ENCODE measurements around the gene IPO13. TPM values are rescaled to one million over a fixed set of nuclear protein-coding genes. Genes with fewer than 3 reads are reported as not detected.

The IPO13 gene
- total RNA-seq, 2 experiments from 2014 or later, result 16.2 to 16.5 TPM

DNA sequence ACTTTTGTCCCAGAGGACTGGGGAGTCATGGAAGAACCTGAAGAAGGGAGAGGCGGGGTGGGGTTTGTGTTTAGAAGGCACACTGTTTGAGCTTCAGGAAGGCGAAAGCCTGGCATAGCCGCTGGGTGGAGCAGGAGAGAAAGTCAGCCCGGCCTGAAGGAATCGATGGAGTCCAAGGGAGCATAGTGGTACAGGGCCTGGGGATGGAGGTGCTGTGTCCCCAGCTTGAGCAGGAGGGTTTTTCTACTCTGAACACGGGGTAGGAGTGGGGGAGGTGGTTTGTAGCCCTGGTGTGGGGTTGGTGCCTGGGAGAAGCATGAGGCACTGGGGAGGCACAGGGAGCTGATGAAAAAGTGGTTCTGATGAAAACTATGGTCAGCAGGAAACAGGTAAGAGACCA, 40.0 kb downstream of the IPO13 start:
- DNase-seq (no peak), ATAC-seq (no peak)
- CTCF ChIA-PET, result interaction anchor here (1.5 kb wide), 1 partner anchor 18 kb away, joined by 3 read pairs; no protein-coding TSS in a partner anchor
- Mint-ChIP-seq H3K27ac (no peak overlapping the region), H3K36me3 (ENCODE audit: low read depth) (peaks cover 13% of the 10 kb centered on the region), H3K27me3 (no peaks in the 10 kb centered on the region), H3K4me1 (ENCODE audit: low read depth) (peaks cover 8% of the 10 kb centered on the region), H3K4me3 (no peak overlapping the region), H3K9me3 (no peaks in the 10 kb centered on the region)
- TF ChIP-seq, protein P1, sequence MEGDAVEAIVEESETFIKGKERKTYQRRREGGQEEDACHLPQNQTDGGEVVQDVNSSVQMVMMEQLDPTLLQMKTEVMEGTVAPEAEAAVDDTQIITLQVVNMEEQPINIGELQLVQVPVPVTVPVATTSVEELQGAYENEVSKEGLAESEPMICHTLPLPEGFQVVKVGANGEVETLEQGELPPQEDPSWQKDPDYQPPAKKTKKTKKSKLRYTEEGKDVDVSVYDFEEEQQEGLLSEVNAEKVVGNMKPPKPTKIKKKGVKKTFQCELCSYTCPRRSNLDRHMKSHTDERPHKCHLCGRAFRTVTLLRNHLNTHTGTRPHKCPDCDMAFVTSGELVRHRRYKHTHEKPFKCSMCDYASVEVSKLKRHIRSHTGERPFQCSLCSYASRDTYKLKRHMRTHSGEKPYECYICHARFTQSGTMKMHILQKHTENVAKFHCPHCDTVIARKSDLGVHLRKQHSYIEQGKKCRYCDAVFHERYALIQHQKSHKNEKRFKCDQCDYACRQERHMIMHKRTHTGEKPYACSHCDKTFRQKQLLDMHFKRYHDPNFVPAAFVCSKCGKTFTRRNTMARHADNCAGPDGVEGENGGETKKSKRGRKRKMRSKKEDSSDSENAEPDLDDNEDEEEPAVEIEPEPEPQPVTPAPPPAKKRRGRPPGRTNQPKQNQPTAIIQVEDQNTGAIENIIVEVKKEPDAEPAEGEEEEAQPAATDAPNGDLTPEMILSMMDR (IDR thresholded peaks at IDR 0.05), result no peak
- intact Hi-C loops (cut with micrococcal nuclease), result no loop called here
- POLR2A ChIA-PET, result interaction anchor here (1.8 kb wide), 1 partner anchor 12 kb away, joined by 7 read pairs; the partner anchor contains the start of gene ATP6V0B

- Mint-ChIP-seq H3K9me3 (no peaks in the 10 kb centered on the region), H3K27ac (no peak overlapping the region), H3K36me3 (ENCODE audit: low read depth) (peaks cover 11% of the 10 kb centered on the region), H3K4me1 (ENCODE audit: low read depth) (peaks cover 12% of the 10 kb centered on the region), H3K27me3 (no peaks in the 10 kb centered on the region), H3K4me3 (no peak overlapping the region)
- no peak for DNase-seq
- ChIA-PET POLR2A (interaction anchor here (0.8 to 1.8 kb wide), 4 partner anchors 10 to 24 kb away, joined by 3 to 7 read pairs (median 3); partner anchors contain the start of gene ATP6V0B), CTCF (interaction anchor here (1.2 kb wide), 1 partner anchor 19 kb away, joined by 3 read pairs; no protein-coding TSS in a partner anchor)
- intact Hi-C loops (cut with micrococcal nuclease), result no loop called here
- no peak for ATAC-seq
- TF ChIP-seq, protein P1 (IDR thresholded peaks at IDR 0.05), result no peak
These were observed 40.6 kb downstream of the IPO13 start for GRCh38 chr1:43987159-43987902.

DNA sequence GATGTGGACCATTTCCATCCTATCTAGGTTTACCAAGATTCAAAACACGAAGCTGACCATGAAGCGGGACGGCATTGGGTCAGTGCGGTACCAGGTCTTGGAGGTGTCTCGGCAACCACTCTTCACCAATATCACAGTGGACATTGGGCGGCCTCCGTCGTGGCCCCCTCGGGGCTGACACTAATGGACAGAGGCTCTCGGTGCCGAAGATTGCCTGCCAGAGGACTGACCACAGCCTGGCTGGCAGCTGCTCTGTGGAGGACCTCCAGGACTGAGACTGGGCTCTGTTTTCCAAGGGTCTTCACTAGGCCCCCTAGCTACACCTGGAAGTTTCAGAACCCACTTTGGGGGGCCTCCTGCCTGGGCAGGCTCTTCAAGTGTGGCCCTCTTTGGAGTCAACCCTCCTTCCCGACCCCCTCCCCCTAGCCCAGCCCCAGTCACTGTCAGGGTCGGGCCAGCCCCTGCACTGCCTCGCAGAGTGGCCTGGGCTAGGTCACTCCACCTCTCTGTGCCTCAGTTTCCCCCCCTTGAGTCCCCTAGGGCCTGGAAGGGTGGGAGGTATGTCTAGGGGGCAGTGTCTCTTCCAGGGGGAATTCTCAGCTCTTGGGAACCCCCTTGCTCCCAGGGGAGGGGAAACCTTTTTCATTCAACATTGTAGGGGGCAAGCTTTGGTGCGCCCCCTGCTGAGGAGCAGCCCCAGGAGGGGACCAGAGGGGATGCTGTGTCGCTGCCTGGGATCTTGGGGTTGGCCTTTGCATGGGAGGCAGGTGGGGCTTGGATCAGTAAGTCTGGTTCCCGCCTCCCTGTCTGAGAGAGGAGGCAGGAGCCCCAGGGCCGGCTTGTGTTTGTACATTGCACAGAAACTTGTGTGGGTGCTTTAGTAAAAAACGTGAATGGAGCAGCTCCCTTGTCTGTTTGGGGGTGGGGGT, 43.8 kb downstream of the IPO13 start:
- ChIA-PET CTCF (interaction anchor here (0.9 to 4.7 kb wide), 7 partner anchors 15 to 227 kb away, joined by 3 to 29 read pairs (median 5); partner anchors contain the start of gene ATP6V0B), POLR2A (interaction anchor here (1.1 to 2.6 kb wide), 5 partner anchors 13 to 56 kb away, joined by 3 to 13 read pairs (median 3); partner anchors contain the start of gene ATP6V0B)
- intact Hi-C loops (cut with micrococcal nuclease), result no loop called here
- H3K27ac Mint-ChIP-seq, result peak overlapping the region; percentile 59
- H3K27me3 Mint-ChIP-seq, result no peaks in the 10 kb centered on the region
- H3K9me3 Mint-ChIP-seq, result no peaks in the 10 kb centered on the region
- H3K4me3 Mint-ChIP-seq, result peak overlapping the region; percentile 80
- ATAC-seq (no peak), DNase-seq (no peak)
- TF ChIP-seq, protein P1 (IDR thresholded peaks at IDR 0.05), result no peak
- peaks cover 12% of the 10 kb centered on the region for H3K4me1 Mint-ChIP-seq (ENCODE audit: low read depth)
- peaks cover 4% of the 10 kb centered on the region for H3K36me3 Mint-ChIP-seq (ENCODE audit: low read depth)

DNA sequence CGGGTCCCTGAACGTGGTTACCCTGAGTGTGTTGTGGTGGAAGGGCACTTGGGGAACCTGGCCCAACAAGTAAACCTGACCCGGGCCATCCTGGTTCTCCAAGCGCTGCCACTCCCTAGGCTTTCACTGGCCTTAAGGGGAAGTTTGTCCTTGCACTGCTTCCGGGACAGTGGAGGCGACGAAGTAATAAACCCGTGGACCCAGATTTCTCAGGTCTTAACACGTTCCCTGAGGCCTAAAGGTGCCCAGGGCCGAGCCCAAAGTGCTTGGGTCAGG, 44.4 kb downstream of the IPO13 start:
- H3K9me3 Mint-ChIP-seq, result no peaks in the 10 kb centered on the region
- ATAC-seq (no peak), DNase-seq (no peak)
- H3K36me3 Mint-ChIP-seq (ENCODE audit: low read depth), result no peaks in the 10 kb centered on the region
- peaks cover 12% of the 10 kb centered on the region for H3K4me1 Mint-ChIP-seq (ENCODE audit: low read depth)
- H3K4me3 Mint-ChIP-seq, result peak overlapping the region; percentile 80
- ChIA-PET CTCF (interaction anchor here (1.6 to 4.7 kb wide), 4 partner anchors 14 to 227 kb away, joined by 4 to 29 read pairs (median 17); no protein-coding TSS in a partner anchor), POLR2A (interaction anchor here (1.1 to 2.6 kb wide), 3 partner anchors 13 to 20 kb away, joined by 3 to 13 read pairs (median 7); partner anchors contain the start of gene ATP6V0B)
- no peaks in the 10 kb centered on the region for H3K27me3 Mint-ChIP-seq
- peak overlapping the region; percentile 59 for H3K27ac Mint-ChIP-seq
- TF ChIP-seq, protein P1 (IDR thresholded peaks at IDR 0.05), result no peak
- intact Hi-C loops (cut with micrococcal nuclease), result no loop called here
